Left colon (tissue), 2 donors: ENCODE data around the gene DYRK1B. TPM values are rescaled to one million over a fixed set of nuclear protein-coding genes. Genes with fewer than 3 reads are reported as not detected.

Source experiments
- ATAC-seq: fragments of 200-7000 bp; cut with Tn5 transposase; one replicate; pipeline ENCODE4 v1.9.1; 2020; ENCODE audit warnings: mild to moderate bottlenecking, moderate library complexity
- DNase-seq, 2 donors: peaks; one replicate each; pipeline ENCODE4 v3.0.0-alpha.2; 2020
- intact Hi-C, 2 donors: fragments of 100-400 bp; cut with DNase I in 1 of 2; cut with micrococcal nuclease in 1 of 2; formaldehyde crosslinking; loops; one replicate each; pipeline versions ENCODE4 v1.11.2 to v1.14.0; 2022; cut with DNase I, micrococcal nuclease
- total RNA-seq, 2 donors: library from RNA; stranded (reverse); fragmentation: NEBNext Ultra II Directional; extraction: Animal tissue kit (Norgen Biotek cat#: 25700); gene quantifications; one replicate each; pipeline ENCODE4 v1.2.1, GENCODE V29; 2021
- donor health status: DM: no; HTN: no; CAD: no.
- donor health status: DM: yes; HTN: yes; CAD: no.

Gene DYRK1B
- total RNA-seq, 2 donors from 2014 or later, result 7.6 to 16.3 TPM

- ATAC-seq (no peak), DNase-seq (peak in 1 of 2 donors; percentile 4)
Measured at GRCh38 chr19:39865953-39866352, 32.0 kb upstream of the DYRK1B start.

DNA sequence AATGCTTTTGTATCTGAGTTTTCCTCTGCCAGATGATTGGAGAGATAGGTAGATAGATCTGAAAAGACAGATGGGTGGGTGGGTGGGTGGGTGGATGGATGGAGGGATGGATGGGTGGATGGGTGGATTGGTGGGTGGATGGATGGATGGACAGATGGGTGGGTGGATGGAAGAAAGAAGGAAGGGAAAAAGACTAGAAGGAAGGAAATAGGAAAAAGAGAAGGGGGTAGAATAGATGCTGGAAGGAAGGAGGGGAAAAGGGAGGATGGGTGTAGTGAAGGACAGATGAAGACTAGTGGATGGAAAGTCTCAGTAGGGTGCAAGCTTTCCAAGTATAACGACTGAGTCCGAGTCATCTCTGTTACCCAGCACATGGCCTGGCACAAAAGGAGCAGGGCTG, 31.2 kb upstream of the DYRK1B start:
- DNase-seq (no peak), ATAC-seq (no peak)
- intact Hi-C loops, result no loop called here

More at GRCh38 chr19:39865953-39866352, 32.0 kb upstream of the DYRK1B start:
- intact Hi-C loops, result no loop called here

DNA sequence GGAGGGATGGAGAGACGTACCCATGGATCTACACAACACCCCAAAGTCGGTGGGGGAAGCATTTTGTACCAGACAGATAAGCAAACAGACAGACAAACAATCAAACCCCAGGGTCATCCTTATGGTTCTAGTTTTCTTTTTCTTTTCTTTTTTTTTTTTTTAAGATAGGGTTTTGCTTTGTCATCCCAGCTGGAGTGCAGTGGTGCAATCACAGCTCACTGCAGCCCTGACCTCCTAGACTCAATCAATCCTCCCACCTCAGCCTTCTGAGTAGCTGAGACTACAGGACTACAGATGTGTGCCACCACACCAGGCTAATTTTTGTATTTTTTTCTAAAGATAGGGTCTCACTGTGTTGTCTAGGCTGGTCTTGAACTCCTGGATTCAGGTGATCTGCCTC, 30.2 kb upstream of the DYRK1B start:
- no peak for ATAC-seq
- DNase-seq, result no peak
- intact Hi-C loops, result no loop called here

DNA sequence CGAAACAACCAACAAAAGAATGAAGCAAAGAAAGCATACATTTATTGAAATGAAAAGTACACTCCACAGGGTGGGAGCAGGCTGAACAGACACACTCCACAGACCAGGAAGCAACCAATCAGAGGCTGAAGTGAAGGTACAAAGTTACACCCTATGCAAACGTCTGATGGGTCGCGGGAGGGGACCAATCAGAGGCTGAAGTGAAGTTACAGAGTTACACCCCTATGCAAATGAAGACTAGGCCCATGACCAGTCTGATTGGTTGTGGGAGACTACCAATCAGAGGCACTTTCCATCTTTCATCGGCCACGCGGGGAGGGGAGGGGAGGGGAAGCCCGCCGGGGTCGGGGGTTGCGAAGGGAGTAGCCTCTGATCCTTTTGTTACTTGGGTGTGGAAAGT, 24.6 kb upstream of the DYRK1B start:
- intact Hi-C loops, result no loop called here
- DNase-seq (no peak), ATAC-seq (peak; percentile 47)

- intact Hi-C loops, result no loop called here
- ATAC-seq (no peak), DNase-seq (no peak)
Measured at GRCh38 chr19:39852882-39853281, 18.9 kb upstream of the DYRK1B start.

GRCh38 chr19:39850892-39851291, 16.9 kb upstream of the DYRK1B start:
- no peak for DNase-seq
- intact Hi-C loops, result no loop called here

GRCh38 chr19:39848392-39848791, 14.4 kb upstream of the DYRK1B start:
- DNase-seq (no peak), ATAC-seq (no peak)
- intact Hi-C loops, result no loop called here

More at GRCh38 chr19:39850892-39851291, 16.9 kb upstream of the DYRK1B start:
- no peak for ATAC-seq

DNA sequence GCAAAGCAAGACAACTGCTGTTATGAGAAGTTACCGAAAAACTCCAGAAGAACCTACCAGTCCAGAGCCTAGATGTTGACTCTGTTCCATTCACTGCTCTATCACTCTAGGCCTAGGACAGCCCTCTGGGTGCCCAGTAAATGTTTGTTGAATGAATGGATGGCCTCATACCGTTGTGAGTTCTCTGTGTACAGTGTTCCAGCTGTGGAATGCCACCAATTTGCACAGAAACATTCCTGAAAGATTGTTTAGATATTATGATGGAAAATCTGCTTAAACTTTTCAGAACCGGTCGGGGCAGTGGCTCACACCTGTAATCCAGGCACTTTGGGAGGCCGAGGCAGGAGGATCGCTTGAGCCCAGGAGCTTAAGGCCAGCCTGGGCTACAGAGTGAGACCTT, 13.6 kb upstream of the DYRK1B start:
- intact Hi-C loops, result no loop called here

GRCh38 chr19:39846678-39847486, 12.9 kb upstream of the DYRK1B start:
- peak in 1 of 2 donors; percentile 41 for DNase-seq
- intact Hi-C loops, result no loop called here
- ATAC-seq, result peak; percentile 53

More for the DNA sequence above, 13.6 kb upstream of the DYRK1B start:
- DNase-seq (no peak), ATAC-seq (no peak)

DNA sequence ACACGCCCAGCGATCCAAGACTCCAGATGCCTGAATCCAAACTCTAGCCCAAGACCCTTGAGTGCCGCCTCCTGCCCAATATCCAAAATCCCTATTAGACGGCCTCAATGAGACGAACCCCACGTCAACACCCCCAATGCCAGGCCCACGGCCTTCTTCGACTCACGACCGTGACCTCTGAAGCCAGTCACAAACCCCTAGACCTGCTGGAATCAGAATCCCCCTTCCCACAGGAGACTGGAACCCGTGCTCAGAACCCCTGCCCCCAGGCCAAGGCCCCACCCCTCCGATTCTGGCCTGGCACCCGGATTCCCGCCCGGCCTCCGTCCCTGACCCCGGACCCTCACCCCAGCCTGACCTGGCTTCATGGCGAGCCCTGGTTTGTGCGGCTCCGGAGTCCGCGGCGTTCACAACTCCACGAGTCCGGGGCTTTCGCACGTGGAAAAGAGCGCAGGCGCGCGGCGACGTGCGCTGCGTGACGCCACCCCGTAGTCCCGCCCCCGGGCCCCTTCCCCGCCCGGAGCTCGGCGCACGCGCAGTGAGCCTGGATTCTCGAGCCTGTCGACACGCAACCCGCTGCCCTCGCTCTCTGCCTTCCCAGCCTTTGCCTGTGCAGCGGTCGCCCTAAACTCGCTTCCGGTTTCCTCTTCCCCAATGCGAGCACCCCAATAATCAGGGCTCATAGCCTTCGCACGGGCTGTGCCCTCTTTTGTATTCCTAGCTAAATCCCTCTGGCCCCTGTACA, 12.1 kb upstream of the DYRK1B start, which contains the start of gene FBL:
FBL (minus strand) TSS at position 447 of the 745 bp plus-strand sequence; CDS start at position 368, 79 bp downstream.
- ATAC-seq (peak; percentile 95), DNase-seq (peak; percentile 94 to 99)
- intact Hi-C loops, result no loop called here

DNA sequence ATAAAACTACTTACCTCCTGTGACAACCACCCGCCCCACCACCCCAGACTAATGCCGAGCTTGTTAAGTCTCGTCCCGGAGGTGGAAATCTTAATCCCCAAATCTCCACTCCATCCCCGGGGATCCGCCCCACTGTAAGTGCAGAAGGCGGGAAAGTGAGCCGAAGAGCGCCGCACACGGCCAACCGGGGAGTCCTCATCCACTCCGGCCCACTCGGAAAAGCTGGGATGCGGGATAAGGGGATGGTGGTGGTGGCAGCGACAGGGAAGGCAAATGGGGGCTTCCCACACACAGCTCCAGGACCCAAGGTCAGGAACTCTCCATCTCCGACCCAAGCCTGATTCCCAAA, 11.6 kb upstream of the DYRK1B start:
- intact Hi-C loops, result no loop called here
- no peak for DNase-seq
- peak; percentile 32 for ATAC-seq

DNA sequence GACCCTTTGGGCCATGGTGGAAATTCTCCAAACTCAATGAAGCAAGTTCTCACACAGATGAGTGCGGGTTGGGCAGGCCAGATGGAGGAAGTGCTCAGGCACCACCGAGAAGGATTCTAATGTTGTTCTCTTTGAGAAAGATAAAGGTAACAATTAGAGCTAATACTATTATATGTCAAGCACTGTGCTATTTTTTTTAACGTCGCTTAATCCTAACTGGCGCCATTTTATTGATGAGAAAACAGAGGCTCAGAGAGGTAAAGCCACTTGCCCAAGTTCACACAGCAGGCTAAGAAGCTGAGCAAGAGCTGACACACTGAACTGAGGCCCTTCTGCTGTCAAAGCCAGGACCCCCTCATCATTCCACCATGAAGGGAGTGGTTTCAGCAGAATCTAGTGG, 11.2 kb upstream of the DYRK1B start:
- intact Hi-C loops, result no loop called here

DNA sequence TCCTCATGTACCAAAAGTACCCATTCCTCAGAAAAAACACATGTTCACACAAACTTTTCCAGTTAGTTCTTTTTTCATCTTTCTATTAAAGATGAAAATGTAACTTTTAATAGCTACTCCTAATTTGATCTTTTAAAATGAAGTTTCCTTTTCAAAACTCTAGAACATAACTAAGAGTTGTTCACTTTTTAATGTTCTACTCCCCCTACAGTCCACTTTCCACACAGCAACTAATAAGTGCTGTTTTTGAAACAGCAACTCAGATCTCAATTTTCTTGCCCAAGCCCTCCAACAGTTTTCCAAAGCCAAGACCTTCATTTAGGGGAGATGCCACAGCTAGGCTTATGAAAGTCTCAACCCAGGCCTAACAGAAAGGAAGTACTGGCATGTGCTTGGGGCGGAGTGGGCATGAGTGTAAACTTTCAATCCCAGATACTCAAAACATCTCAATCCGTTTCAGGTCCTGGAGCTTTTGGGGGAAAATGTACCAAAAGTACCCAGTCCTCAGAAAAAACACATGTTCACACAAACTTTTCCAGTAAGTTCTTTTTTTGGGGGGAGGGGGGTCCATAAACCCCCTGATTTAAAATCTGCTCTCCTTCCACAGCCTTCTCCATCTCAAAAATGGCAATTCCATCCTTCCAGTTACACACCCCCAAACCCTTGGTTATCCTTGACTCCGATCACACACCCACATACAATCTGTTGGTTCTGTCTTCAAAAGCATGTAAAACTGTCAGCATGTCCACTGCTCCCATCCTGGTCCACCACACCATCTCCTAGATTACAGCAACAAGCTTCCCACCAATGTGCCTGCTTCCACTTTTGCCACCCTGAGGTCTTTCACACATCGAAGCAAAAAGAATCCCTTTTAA, 10.2 kb upstream of the DYRK1B start:
- intact Hi-C loops, result no loop called here
- DNase-seq (no peak), ATAC-seq (no peak)

More for the DNA sequence above, 11.2 kb upstream of the DYRK1B start:
- DNase-seq (no peak), ATAC-seq (no peak)

GRCh38 chr19:39842693-39843435, 8.9 kb upstream of the DYRK1B start:
- no peak for DNase-seq
- intact Hi-C loops, result no loop called here
- no peak for ATAC-seq

DNA sequence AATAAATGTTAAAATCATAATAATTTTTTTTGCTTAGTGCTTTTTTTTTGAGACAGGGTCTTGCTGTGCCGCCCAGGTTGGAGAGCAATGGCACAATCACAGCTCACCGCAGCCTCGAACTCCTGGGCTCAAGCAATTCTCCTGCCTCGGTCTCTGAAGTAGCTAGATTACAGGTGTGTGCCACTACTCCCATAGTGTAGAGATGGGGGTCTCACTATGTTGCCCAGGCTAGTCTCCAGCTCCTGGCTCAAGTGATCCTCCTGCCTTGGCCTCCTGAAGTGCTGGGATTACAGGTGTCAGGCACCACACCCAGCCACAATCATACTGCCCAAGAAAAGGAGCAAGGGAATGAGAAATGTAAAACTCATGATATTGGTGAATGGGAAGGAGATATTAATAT, 7.1 kb upstream of the DYRK1B start:
- DNase-seq (no peak), ATAC-seq (no peak)
- intact Hi-C loops, result no loop called here

GRCh38 chr19:39840492-39840891, 6.5 kb upstream of the DYRK1B start:
- intact Hi-C loops, result no loop called here
- DNase-seq, result no peak
- ATAC-seq, result no peak

- no peak for DNase-seq
- intact Hi-C loops, result no loop called here
- ATAC-seq, result no peak
Measured at GRCh38 chr19:39839678-39840327, 5.8 kb upstream of the DYRK1B start.

DNA sequence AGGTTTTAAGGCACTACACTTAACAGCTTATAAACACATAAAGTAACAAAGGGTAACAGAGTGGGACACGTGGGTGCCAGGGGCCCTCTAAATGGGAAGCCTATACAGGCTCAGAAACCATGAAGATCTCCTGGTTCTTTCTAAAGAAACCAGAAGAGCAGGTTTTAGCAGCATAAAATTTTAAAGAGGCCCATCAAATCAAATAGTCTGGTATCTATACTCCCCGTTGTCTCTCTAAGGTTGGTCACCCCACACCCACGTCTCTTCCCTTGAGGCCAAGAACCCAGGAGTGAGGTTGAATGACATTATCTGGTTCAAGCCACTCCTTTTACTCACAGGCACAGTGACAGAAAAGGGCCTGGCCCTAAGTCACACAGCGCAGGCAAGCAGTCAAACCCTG, 4.6 kb upstream of the DYRK1B start:
- ATAC-seq (no peak), DNase-seq (no peak)
- intact Hi-C loops, result no loop called here
